BLaER1 treated with 17β-estradiol and CSF1 and Interleukin-3, amounts not matched to agents 10 nM and 100 nM (cell line): ENCODE data around the gene HLA-DRB5.
"Not testable (repeated sequence)": the region's sequence is repeated elsewhere in the genome, so short reads cannot be mapped to it uniquely, and the experiment has no call there.

Source experiments
- H3K27ac ChIP-seq, 11 experiments: shearing (Covaris generic); formaldehyde crosslinking; 2 replicates each; pipeline ENCODE4 v1.8.1; 2022
- H3K27me3 ChIP-seq, 11 experiments: shearing (Covaris generic); formaldehyde crosslinking; 2 replicates each; pipeline ENCODE4 v1.8.1; 2022
- H3K36me3 ChIP-seq, 11 experiments: shearing (Covaris generic); formaldehyde crosslinking; 2 replicates each; pipeline ENCODE4 v1.8.1; 2022
- H3K4me1 ChIP-seq, 10 experiments: shearing (Covaris generic); formaldehyde crosslinking; 2 replicates each; pipeline ENCODE4 v1.8.1; 2022
- H3K4me2 ChIP-seq, 11 experiments: shearing (Covaris generic); formaldehyde crosslinking; 2 replicates each; pipeline ENCODE4 v1.8.1; 2022
- H3K4me3 ChIP-seq, 10 experiments: shearing (Covaris generic); formaldehyde crosslinking; 2 replicates each; pipeline ENCODE4 v1.8.1; 2022
- H3K9ac ChIP-seq, 11 experiments: shearing (Covaris generic); formaldehyde crosslinking; 2 replicates each; pipeline ENCODE4 v1.8.1; 2022
- H3K9me3 ChIP-seq, 11 experiments: shearing (Covaris generic); formaldehyde crosslinking; replicated peaks in 1 of 11; 2 replicates each; pipeline ENCODE4 v1.8.1; 2022
- H4K20me1 ChIP-seq, 11 experiments: shearing (Covaris generic); formaldehyde crosslinking; 2 replicates each; pipeline ENCODE4 v1.8.1; 2022
- Cebpa-rat ChIP-seq, 11 experiments: shearing (Covaris generic); IDR thresholded peaks; 2 replicates each; pipeline ENCODE4 v1.8.1; 2022

The HLA-DRB5 gene

GRCh38 chr6:32519118-32519909 is 10.8 kb downstream of the HLA-DRB5 start:
- no peak overlapping the region for H3K9ac ChIP-seq
- H3K9me3 ChIP-seq: no peaks in the 10 kb centered on the region
- no peaks in the 10 kb centered on the region for H3K36me3 ChIP-seq
- H3K4me3 ChIP-seq: no peak overlapping the region
- H3K27me3 ChIP-seq: no peaks in the 10 kb centered on the region
- no peak overlapping the region for H3K4me2 ChIP-seq
- TF ChIP-seq Cebpa-rat (IDR thresholded peaks at IDR 0.05): no peak
- no peaks in the 10 kb centered on the region for H4K20me1 ChIP-seq
- H3K27ac ChIP-seq: no peak overlapping the region
- H3K4me1 ChIP-seq: no peaks in the 10 kb centered on the region

- Histone ChIP-seq H4K20me1 (no peaks in the 10 kb centered on the region), H3K27ac (no peak overlapping the region), H3K27me3 (no peaks in the 10 kb centered on the region)
Measured at GRCh38 chr6:32517654-32518445, 12.2 kb downstream of the HLA-DRB5 start.

GRCh38 chr6:32501016-32501415 is 29.1 kb downstream of the HLA-DRB5 start:
- Histone ChIP-seq H3K4me2 (no peak overlapping the region), H3K4me3 (no peak overlapping the region), H3K9me3 (no peaks in the 10 kb centered on the region), H3K9ac (no peak overlapping the region), H3K27me3 (no peaks in the 10 kb centered on the region), H3K36me3 (no peaks in the 10 kb centered on the region), H4K20me1 (no peaks in the 10 kb centered on the region), H3K27ac (no peak overlapping the region), H3K4me1 (no peaks in the 10 kb centered on the region)
- no peak for TF ChIP-seq Cebpa-rat (IDR thresholded peaks at IDR 0.05)

More at GRCh38 chr6:32517654-32518445, 12.2 kb downstream of the HLA-DRB5 start:
- Histone ChIP-seq H3K9me3 (no peaks in the 10 kb centered on the region), H3K4me3 (no peak overlapping the region), H3K4me2 (no peak overlapping the region), H3K4me1 (no peaks in the 10 kb centered on the region), H3K36me3 (no peaks in the 10 kb centered on the region), H3K9ac (no peak overlapping the region)
- no peak for TF ChIP-seq Cebpa-rat (IDR thresholded peaks at IDR 0.05)

GRCh38 chr6:32492351-32492750 is 37.7 kb downstream of the HLA-DRB5 start:
- no peak overlapping the region for H3K4me2 ChIP-seq
- TF ChIP-seq Cebpa-rat (IDR thresholded peaks at IDR 0.05): no peak
- no peaks in the 10 kb centered on the region for H3K4me1 ChIP-seq
- no peaks in the 10 kb centered on the region for H3K27me3 ChIP-seq
- H4K20me1 ChIP-seq: no peaks in the 10 kb centered on the region
- H3K9ac ChIP-seq: no peak overlapping the region
- no peak overlapping the region for H3K4me3 ChIP-seq
- no peaks in the 10 kb centered on the region for H3K36me3 ChIP-seq
- H3K9me3 ChIP-seq: no peaks in the 10 kb centered on the region
- H3K27ac ChIP-seq: no peak overlapping the region

- H4K20me1 ChIP-seq: no peaks in the 10 kb centered on the region
- no peaks in the 10 kb centered on the region for H3K36me3 ChIP-seq
- no peak for TF ChIP-seq Cebpa-rat (IDR thresholded peaks at IDR 0.05)
- H3K4me2 ChIP-seq: no peak overlapping the region
- H3K9me3 ChIP-seq: no peaks in the 10 kb centered on the region
- no peak overlapping the region for H3K9ac ChIP-seq
- no peaks in the 10 kb centered on the region for H3K27me3 ChIP-seq
- H3K27ac ChIP-seq: no peak overlapping the region
- no peaks in the 10 kb centered on the region for H3K4me1 ChIP-seq
- H3K4me3 ChIP-seq: no peak overlapping the region
Measured at GRCh38 chr6:32491700-32492099, 38.4 kb downstream of the HLA-DRB5 start.

GRCh38 chr6:32488083-32488482 is 42.0 kb downstream of the HLA-DRB5 start:
- no peak for TF ChIP-seq Cebpa-rat (IDR thresholded peaks at IDR 0.05)
- no peak overlapping the region for H3K27ac ChIP-seq

GRCh38 chr6:32484614-32484998 is 45.5 kb downstream of the HLA-DRB5 start:
- TF ChIP-seq Cebpa-rat (IDR thresholded peaks at IDR 0.05): no peak

More at GRCh38 chr6:32488083-32488482, 42.0 kb downstream of the HLA-DRB5 start:
- H3K27me3 ChIP-seq: no peaks in the 10 kb centered on the region
- H3K36me3 ChIP-seq: no peaks in the 10 kb centered on the region
- H3K9ac ChIP-seq: no peak overlapping the region
- no peak overlapping the region for H3K4me3 ChIP-seq
- no peak overlapping the region for H3K4me2 ChIP-seq
- no peaks in the 10 kb centered on the region for H3K9me3 ChIP-seq
- no peaks in the 10 kb centered on the region for H3K4me1 ChIP-seq
- H4K20me1 ChIP-seq: no peaks in the 10 kb centered on the region

GRCh38 chr6:32483968-32484613 is 46.0 kb downstream of the HLA-DRB5 start:
- no peak overlapping the region for H3K4me2 ChIP-seq
- no peak overlapping the region for H3K9ac ChIP-seq
- no peaks in the 10 kb centered on the region for H4K20me1 ChIP-seq
- no peaks in the 10 kb centered on the region for H3K4me1 ChIP-seq
- no peak overlapping the region for H3K4me3 ChIP-seq
- TF ChIP-seq Cebpa-rat (IDR thresholded peaks at IDR 0.05): no peak
- H3K27ac ChIP-seq: no peak overlapping the region
- no peaks in the 10 kb centered on the region for H3K27me3 ChIP-seq
- no peaks in the 10 kb centered on the region for H3K9me3 ChIP-seq
- no peaks in the 10 kb centered on the region for H3K36me3 ChIP-seq

More at GRCh38 chr6:32484614-32484998, 45.5 kb downstream of the HLA-DRB5 start:
- Histone ChIP-seq H3K9me3 (no peaks in the 10 kb centered on the region), H3K9ac (no peak overlapping the region), H3K27me3 (no peaks in the 10 kb centered on the region), H3K27ac (no peak overlapping the region), H4K20me1 (no peaks in the 10 kb centered on the region), H3K4me3 (no peak overlapping the region), H3K4me2 (no peak overlapping the region), H3K4me1 (no peaks in the 10 kb centered on the region), H3K36me3 (no peaks in the 10 kb centered on the region)

GRCh38 chr6:32475392-32476206 is 54.5 kb downstream of the HLA-DRB5 start:
- H3K4me2 ChIP-seq: no peak overlapping the region
- TF ChIP-seq Cebpa-rat (IDR thresholded peaks at IDR 0.05): no peak
- H3K9ac ChIP-seq: no peak overlapping the region
- no peak overlapping the region for H3K27ac ChIP-seq
- peaks cover 7 to 16% (median 9%) of the 10 kb centered on the region in 10 experiments; a peak in 12 of 20 replicates for H3K4me1 ChIP-seq
- H3K4me3 ChIP-seq: no peak overlapping the region
- peaks cover 13 to 20% (median 17%) of the 10 kb centered on the region in 11 experiments; a peak in 18 of 22 replicates for H3K9me3 ChIP-seq
- H3K27me3 ChIP-seq: no peaks in the 10 kb centered on the region
- no peaks in the 10 kb centered on the region for H4K20me1 ChIP-seq
- H3K36me3 ChIP-seq: no peaks in the 10 kb centered on the region

GRCh38 chr6:32473376-32474348 is 56.4 kb downstream of the HLA-DRB5 start:
- H3K4me3 ChIP-seq, H4K20me1 ChIP-seq, H3K27me3 ChIP-seq, H3K36me3 ChIP-seq: not testable (repeated sequence)
- H3K4me1 ChIP-seq: peaks cover 7 to 16% (median 9%) of the 10 kb centered on the region in 10 experiments; a peak in 12 of 20 replicates
- H3K9me3 ChIP-seq: peaks cover 13 to 20% (median 17%) of the 10 kb centered on the region in 11 experiments; a peak in 18 of 22 replicates
- H3K4me2 ChIP-seq: peak overlapping the region in 7 of 11 experiments; percentile 18 to 52 (median 32); a peak in 10 of 22 replicates
- H3K9ac ChIP-seq: peak overlapping the region in 1 of 11 experiments; percentile 17; a peak in 1 of 22 replicates
- H3K27ac ChIP-seq: peak overlapping the region in 9 of 11 experiments; percentile 37 to 74 (median 56); a peak in 15 of 22 replicates
